ENCODE measurements around the gene CRX. TPM values are rescaled to one million over a fixed set of nuclear protein-coding genes. Genes with fewer than 3 reads are reported as not detected.
"Not testable (repeated sequence)": the region's sequence is repeated elsewhere in the genome, so short reads cannot be mapped to it uniquely, and the experiment has no call there.

CRX gene
- total RNA-seq, 4 donors from 2014 or later, result not detected

- H3K36me3 ChIP-seq, result peaks cover 0 to 38% of the 10 kb centered on the region in 2 donors
- ATAC-seq, result peak; percentile 43
- no peaks in the 10 kb centered on the region for H3K27me3 ChIP-seq
- peak overlapping the region; percentile 93 to 98 (median 96) for H3K27ac ChIP-seq
- 12 to 25% methylated on average over 7 to 13 of the region's 24 CpGs for WGBS, 2 donors (ENCODE audit: low coverage in 1 of 2)
- H3K9me3 ChIP-seq, result no peaks in the 10 kb centered on the region
- no peak for TF ChIP-seq EP300 (IDR thresholded peaks at IDR 0.05)
- no peak for TF ChIP-seq CTCF (IDR thresholded peaks at IDR 0.05)
- peak; percentile 17 for TF ChIP-seq POLR2A (IDR thresholded peaks at IDR 0.05)
- peak; percentile 75 for TF ChIP-seq POLR2AphosphoS5 (IDR thresholded peaks at IDR 0.05)
- peaks cover 3 to 69% (median 24%) of the 10 kb centered on the region in 3 donors for H3K4me1 ChIP-seq
- peak overlapping the region; percentile 81 to 93 for H3K4me3 ChIP-seq
Measured at GRCh38 chr19:47779524-47780214, 42.1 kb upstream of the CRX start.

- H3K36me3 ChIP-seq, result peaks cover 0 to 43% of the 10 kb centered on the region in 2 donors
- no peak for ATAC-seq
- 34% methylated on average over 7 of the region's 9 CpGs; no CpG with 5 or more reads in 1 of the 2 donors for WGBS, 2 donors (ENCODE audit: low coverage in 1 of 2)
- TF ChIP-seq CTCF (IDR thresholded peaks at IDR 0.05) (no peak), POLR2A (IDR thresholded peaks at IDR 0.05) (no peak)
- no peaks in the 10 kb centered on the region for H3K9me3 ChIP-seq
- H3K27ac ChIP-seq, result peak overlapping the region; percentile 93 to 98 (median 96)
- peaks cover 3 to 69% (median 24%) of the 10 kb centered on the region in 3 donors for H3K4me1 ChIP-seq
- H3K4me3 ChIP-seq, result peak overlapping the region; percentile 81 to 93
- no peaks in the 10 kb centered on the region for H3K27me3 ChIP-seq
Measured at GRCh38 chr19:47780215-47780551, 41.6 kb upstream of the CRX start.

GRCh38 chr19:47781590-47782262, 40.0 kb upstream of the CRX start:
- no peaks in the 10 kb centered on the region for H3K9me3 ChIP-seq
- 16 to 30% methylated on average over 5 to 9 of the region's 9 CpGs for WGBS, 2 donors (ENCODE audit: low coverage in 1 of 2)
- H3K27me3 ChIP-seq, result no peaks in the 10 kb centered on the region
- no peak for TF ChIP-seq POLR2A (IDR thresholded peaks at IDR 0.05)
- no peak for TF ChIP-seq EP300 (IDR thresholded peaks at IDR 0.05)
- TF ChIP-seq POLR2AphosphoS5 (IDR thresholded peaks at IDR 0.05), result peak; percentile 38
- H3K27ac ChIP-seq, result peak overlapping the region in 3 of 4 donors; percentile 93 to 98 (median 97)
- peak; percentile 37 for ATAC-seq
- H3K4me3 ChIP-seq, result peak overlapping the region in 1 of 2 donors; percentile 81
- H3K4me1 ChIP-seq, result peaks cover 3 to 72% (median 24%) of the 10 kb centered on the region in 3 donors
- H3K36me3 ChIP-seq, result peaks cover 0 to 59% of the 10 kb centered on the region in 2 donors

GRCh38 chr19:47786566-47786965, 35.2 kb upstream of the CRX start:
- H3K4me3 ChIP-seq, result no peak overlapping the region
- ATAC-seq, result no peak
- no peak for TF ChIP-seq POLR2AphosphoS5 (IDR thresholded peaks at IDR 0.05)
- TF ChIP-seq EP300 (IDR thresholded peaks at IDR 0.05), result no peak
- TF ChIP-seq POLR2A (IDR thresholded peaks at IDR 0.05), result no peak
- no peak for TF ChIP-seq CTCF (IDR thresholded peaks at IDR 0.05)
- no peaks in the 10 kb centered on the region for H3K27me3 ChIP-seq
- H3K27ac ChIP-seq, result peak overlapping the region in 2 of 4 donors; percentile 54 to 56
- 75% methylated on average over 4 of the region's 7 CpGs; no CpG with 5 or more reads in 1 of the 2 donors for WGBS, 2 donors (ENCODE audit: low coverage in 1 of 2)
- peaks cover 3 to 67% (median 11%) of the 10 kb centered on the region in 3 donors for H3K4me1 ChIP-seq
- H3K36me3 ChIP-seq, result peaks cover 0 to 63% of the 10 kb centered on the region in 2 donors
- no peaks in the 10 kb centered on the region for H3K9me3 ChIP-seq

- H3K36me3 ChIP-seq, result peaks cover 0 to 59% of the 10 kb centered on the region in 2 donors
- 65 to 72% methylated on average over 2 to 3 of the region's 10 CpGs for WGBS, 2 donors (ENCODE audit: low coverage in 1 of 2)
- H3K27ac ChIP-seq, result peak overlapping the region in 3 of 4 donors; percentile 4 to 56 (median 54)
- not testable (repeated sequence) for ATAC-seq, H3K9me3 ChIP-seq, H3K27me3 ChIP-seq, H3K4me3 ChIP-seq
- H3K4me1 ChIP-seq, result peaks cover under 1 to 60% (median 4%) of the 10 kb centered on the region in 3 donors
Measured at GRCh38 chr19:47787307-47787706, 34.4 kb upstream of the CRX start.

GRCh38 chr19:47789811-47790210, 31.9 kb upstream of the CRX start:
- peaks cover 0 to 34% of the 10 kb centered on the region in 2 donors for H3K36me3 ChIP-seq
- H3K27me3 ChIP-seq, H3K9me3 ChIP-seq, ATAC-seq, H3K4me3 ChIP-seq, H3K27ac ChIP-seq: not testable (repeated sequence)
- peaks cover 0 to 36% (median 0%) of the 10 kb centered on the region in 3 donors for H3K4me1 ChIP-seq
- WGBS, 2 donors (ENCODE audit: low coverage in 1 of 2), result 93 to 95% methylated on average over 7 to 11 of the region's 13 CpGs
